Measurements from ENCODE around the gene PRDM2.
"Not testable (repeated sequence)": the region's sequence is repeated elsewhere in the genome, so short reads cannot be mapped to it uniquely, and the experiment has no call there.

The PRDM2 gene, protein sequence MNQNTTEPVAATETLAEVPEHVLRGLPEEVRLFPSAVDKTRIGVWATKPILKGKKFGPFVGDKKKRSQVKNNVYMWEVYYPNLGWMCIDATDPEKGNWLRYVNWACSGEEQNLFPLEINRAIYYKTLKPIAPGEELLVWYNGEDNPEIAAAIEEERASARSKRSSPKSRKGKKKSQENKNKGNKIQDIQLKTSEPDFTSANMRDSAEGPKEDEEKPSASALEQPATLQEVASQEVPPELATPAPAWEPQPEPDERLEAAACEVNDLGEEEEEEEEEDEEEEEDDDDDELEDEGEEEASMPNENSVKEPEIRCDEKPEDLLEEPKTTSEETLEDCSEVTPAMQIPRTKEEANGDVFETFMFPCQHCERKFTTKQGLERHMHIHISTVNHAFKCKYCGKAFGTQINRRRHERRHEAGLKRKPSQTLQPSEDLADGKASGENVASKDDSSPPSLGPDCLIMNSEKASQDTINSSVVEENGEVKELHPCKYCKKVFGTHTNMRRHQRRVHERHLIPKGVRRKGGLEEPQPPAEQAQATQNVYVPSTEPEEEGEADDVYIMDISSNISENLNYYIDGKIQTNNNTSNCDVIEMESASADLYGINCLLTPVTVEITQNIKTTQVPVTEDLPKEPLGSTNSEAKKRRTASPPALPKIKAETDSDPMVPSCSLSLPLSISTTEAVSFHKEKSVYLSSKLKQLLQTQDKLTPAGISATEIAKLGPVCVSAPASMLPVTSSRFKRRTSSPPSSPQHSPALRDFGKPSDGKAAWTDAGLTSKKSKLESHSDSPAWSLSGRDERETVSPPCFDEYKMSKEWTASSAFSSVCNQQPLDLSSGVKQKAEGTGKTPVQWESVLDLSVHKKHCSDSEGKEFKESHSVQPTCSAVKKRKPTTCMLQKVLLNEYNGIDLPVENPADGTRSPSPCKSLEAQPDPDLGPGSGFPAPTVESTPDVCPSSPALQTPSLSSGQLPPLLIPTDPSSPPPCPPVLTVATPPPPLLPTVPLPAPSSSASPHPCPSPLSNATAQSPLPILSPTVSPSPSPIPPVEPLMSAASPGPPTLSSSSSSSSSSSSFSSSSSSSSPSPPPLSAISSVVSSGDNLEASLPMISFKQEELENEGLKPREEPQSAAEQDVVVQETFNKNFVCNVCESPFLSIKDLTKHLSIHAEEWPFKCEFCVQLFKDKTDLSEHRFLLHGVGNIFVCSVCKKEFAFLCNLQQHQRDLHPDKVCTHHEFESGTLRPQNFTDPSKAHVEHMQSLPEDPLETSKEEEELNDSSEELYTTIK (N-terminal part only)

DNA sequence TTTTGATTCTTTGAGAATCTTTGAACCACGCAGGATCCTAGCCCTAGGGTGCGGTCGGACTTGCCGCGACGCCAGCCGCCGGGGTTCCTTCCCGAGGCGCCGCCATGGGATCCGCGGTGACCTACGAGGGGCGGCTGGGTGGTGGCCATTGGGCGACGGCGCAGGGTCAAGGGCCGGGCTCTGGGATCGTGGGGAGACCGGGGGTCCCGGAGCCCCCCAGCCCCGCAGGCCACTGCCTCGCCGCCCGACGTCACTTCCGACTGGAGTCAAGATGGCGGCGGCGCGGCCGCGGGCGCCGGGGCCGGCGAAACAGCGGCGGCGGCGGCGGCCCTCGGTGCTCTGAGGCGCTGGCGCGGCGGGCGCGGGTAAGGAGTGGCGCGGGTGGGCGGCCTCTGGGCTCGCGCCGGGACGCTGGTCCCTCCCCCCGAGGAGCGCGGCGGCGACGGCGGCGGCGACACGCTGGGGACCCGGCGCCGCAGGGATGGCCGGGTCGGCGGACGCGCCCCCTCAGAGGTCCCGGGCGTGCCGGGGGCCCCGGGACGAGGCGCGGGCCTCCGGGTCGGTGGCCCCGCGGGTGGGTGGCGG, at the start of gene PRDM2:
TSS of gene PRDM2 (plus strand) at position 253 of the 585 bp plus-strand sequence. CDS start 15,418 bp downstream, outside the sequence.
- DNase-seq (ENCODE audit: low read depth in 2 of 2), result peak; percentile 19 to 21

- no peak for DNase-seq (ENCODE audit: low read depth in 2 of 2)
These were observed 48.7 kb upstream of the PRDM2 start for GRCh38 chr1:13651279-13651678.

DNA sequence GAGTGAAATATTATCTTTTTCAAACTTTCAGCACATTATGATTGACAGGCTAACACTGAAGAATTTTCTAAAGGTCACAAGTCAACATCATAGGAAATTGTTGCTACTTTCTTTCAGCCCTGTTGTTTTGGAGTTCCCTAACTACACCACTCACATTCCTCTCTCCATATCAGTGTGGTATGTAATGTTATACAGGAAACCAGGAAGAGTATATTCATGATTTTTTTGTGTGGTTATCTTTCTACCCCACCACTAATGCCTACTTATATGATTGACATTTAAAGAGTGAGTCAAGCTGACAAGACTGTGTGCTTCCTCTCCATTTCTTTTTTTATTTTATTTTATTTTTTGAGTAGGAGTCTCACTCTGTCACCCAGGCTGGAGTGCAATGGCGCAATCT, 47.8 kb upstream of the PRDM2 start:
- DNase-seq (ENCODE audit: low read depth in 2 of 2), result no peak

DNA sequence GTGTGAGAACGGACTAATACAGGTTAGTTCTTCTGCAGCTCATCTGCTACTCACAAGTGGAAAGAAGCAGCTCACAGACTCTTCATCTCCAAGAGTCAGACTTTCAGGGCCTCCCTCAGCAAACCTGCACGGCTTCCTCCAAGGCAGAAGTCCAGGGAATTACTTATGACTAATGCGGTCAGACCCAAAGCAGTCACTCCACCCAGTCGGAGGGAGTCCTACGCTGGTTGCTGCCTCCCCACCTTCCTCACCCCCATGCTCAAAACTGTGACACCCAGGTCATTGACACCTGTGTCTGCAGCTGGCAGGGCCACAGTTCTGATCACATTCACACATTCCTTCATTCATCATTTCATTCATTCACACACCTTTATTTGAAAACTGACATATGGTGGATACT, 38.4 kb upstream of the PRDM2 start:
- no peak for DNase-seq (ENCODE audit: low read depth in 2 of 2)

DNA sequence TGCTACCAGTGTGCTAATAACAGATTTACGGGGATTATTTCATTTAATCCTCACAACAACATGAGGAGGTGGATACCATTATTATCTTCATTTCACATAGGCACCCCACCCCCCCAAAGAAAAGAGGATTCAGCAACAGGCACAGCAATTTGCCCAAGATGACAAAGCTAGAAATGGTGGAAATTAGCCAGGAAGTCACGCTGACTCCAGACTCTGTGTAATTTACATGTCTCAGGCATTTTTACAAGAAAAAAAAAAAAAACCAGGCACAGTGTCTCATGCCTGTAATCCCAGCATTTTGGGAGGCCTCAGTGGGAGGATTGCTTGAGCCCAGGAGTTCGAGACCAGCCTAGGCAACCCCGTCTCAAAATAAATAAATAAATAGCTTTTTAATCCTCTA, 37.5 kb upstream of the PRDM2 start:
- no peak for DNase-seq (ENCODE audit: low read depth in 2 of 2)

- no peak for DNase-seq (ENCODE audit: low read depth in 2 of 2)
These were observed 36.0 kb upstream of the PRDM2 start for GRCh38 chr1:13663969-13664368.

DNA sequence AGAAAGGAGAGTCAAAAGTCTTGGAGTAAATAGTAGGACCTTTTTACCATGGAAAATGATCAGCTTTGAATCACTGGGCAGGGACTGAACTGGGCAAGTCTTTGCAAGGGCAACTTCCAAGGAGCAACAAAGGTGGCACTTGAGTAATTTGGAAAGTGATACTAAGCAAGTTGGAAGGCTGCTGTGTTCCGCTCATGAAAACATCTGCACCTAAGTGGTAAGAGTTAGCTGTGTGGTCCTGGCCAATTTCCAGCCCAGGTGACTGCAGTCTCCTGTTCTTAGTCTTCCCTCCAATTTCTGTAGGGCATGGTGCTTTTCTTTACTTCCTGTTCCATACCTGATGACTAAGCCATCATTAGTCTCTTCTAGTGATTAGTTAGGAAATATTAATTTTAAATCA, 35.5 kb upstream of the PRDM2 start:
- no peak for DNase-seq (ENCODE audit: low read depth in 2 of 2)

GRCh38 chr1:13666317-13666716, 33.7 kb upstream of the PRDM2 start:
- DNase-seq (ENCODE audit: low read depth in 2 of 2), result no peak

GRCh38 chr1:13667691-13668090, 32.3 kb upstream of the PRDM2 start:
- no peak for DNase-seq (ENCODE audit: low read depth in 2 of 2)

DNA sequence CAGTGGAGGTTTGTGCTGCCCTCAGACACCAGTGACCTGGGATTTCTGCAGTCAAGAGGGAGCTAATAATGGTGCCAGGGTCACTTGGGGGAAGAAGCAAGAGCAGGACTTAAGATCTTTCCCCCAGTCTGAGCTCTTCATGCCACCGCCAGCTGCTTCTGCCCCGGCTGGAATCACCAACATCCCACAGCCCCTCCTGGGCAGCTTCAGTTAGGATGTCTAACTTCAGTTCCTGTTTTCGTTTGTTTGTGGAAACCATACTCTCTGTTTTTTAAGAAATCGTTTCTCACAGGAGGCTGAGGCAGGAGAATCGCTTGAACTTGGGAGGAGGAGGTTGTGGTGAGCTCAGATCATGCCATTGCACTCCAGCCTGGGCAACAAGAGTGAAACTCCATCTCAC, 25.6 kb upstream of the PRDM2 start:
- no peak for DNase-seq (ENCODE audit: low read depth in 2 of 2)

- no peak for DNase-seq (ENCODE audit: low read depth in 2 of 2)
These were observed 24.8 kb upstream of the PRDM2 start for GRCh38 chr1:13675151-13675651.

GRCh38 chr1:13677896-13678295, 22.1 kb upstream of the PRDM2 start:
- no peak for DNase-seq (ENCODE audit: low read depth in 2 of 2)

DNA sequence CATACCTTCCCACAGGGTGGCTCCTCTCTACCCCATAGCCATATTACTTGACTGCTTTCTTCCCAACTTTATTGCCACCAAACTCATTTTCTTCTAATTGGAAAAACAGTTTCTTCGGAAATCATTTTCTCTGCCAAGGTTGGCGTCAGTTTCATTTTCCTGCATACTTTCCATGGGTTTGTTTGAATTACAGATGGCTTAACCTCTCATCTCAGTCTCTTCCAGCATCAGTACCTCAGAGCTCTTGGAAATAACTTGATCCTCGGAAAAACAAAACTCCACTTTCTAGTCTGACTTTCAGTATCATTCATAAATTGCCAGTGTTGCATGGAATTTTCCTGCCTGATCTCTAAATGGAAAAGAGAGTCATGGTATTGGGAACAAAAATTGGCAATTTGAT, 20.3 kb upstream of the PRDM2 start:
- no peak for DNase-seq (ENCODE audit: low read depth in 2 of 2)

DNA sequence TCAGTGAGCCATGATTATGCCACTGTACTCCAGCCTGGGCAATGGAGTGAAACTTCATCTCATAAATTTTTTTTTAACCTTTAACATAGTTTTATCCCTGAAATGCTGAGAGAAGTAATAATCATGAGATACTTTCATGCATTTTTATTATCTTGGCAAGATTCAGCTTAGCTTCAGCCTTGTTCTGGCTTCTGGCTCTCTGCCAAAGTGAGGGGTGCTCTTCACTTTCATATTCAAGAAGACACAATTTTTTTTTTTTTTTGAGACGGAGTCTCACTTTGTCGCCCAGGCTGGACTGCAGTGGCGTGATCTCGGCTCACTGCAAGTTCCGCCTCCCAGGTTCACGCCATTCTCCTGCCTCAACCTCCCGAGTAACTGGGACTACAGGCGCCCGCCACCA, 19.4 kb upstream of the PRDM2 start:
- not testable (repeated sequence) for DNase-seq (ENCODE audit: low read depth in 2 of 2)

- no peak for DNase-seq (ENCODE audit: low read depth in 2 of 2)
These were observed 18.1 kb upstream of the PRDM2 start for GRCh38 chr1:13681921-13682320.

DNA sequence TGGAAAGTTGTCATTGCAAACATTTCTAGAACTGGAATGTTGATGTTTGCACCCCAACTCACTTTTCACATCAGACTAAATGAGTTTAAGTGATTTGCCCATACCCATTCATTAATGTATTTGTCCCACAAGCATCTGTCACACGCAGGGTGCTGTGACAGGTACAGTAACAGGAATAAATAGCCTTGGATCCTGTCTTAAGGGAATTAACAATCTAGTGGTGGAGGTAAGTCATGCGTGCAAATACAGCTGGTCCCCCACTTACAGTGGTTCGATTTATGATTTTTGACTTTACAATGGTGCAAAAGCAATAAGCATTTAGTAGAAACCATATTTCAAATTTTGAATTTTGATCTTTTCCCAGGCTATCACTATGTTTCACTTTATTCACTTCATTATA, 17.5 kb upstream of the PRDM2 start:
- no peak for DNase-seq (ENCODE audit: low read depth in 2 of 2)

DNA sequence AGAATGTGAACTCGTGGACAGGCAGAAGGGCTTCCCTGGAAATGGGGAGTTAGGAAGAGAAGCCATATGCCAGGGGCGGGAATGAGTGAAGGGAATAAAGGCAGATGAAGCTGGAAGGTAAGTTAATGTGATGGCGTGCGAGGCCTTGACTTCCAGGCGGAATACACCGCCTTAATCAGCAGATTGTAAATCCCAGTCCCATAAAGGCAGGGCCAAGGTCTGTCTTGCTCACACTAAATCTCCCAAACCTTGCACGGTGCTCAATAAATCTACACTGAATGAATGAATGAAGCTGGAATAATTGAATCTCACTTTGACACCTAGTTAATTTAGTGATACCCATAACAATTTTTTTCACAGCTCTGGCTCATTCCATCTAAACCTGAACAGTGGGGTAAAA, 16.8 kb upstream of the PRDM2 start:
- no peak for DNase-seq (ENCODE audit: low read depth in 2 of 2)

- no peak for DNase-seq (ENCODE audit: low read depth in 2 of 2)
These were observed 12.8 kb upstream of the PRDM2 start for GRCh38 chr1:13687151-13687715.

- not testable (repeated sequence) for DNase-seq (ENCODE audit: low read depth in 2 of 2)
These were observed 6.9 kb upstream of the PRDM2 start for GRCh38 chr1:13693094-13693493.

GRCh38 chr1:13694886-13695684, 4.9 kb upstream of the PRDM2 start:
- DNase-seq (ENCODE audit: low read depth in 2 of 2), result no peak

Measured in stimulated activated CD8-positive, alpha-beta memory T cell treated with anti-CD3 and anti-CD28 coated beads, Interleukin-7, amount 100 ng/mL, for 1 hour (primary cell).